Lower leg skin (tissue), 4 donors: ENCODE results near the gene GFRA4. TPM values are rescaled to one million over a fixed set of nuclear protein-coding genes. Genes with fewer than 3 reads are reported as not detected.

Experiments used
- DNase-seq, 2 donors: peaks; one replicate each; pipeline ENCODE4 v3.0.0-alpha.2; 2019; ENCODE audit warnings: low spot score in 2 of 2
- H3K4me3 ChIP-seq: fragments of 200-600 bp; sonication (generic); 2 replicates; pipeline ENCODE4 v1.5.1; 2017; ENCODE audit warnings: mild to moderate bottlenecking, low read depth; ENCODE audit not compliant: poor library complexity, severe bottlenecking
- POLR2A ChIP-seq, 2 donors: fragments of 450-650 bp; IDR thresholded peaks; one replicate each; pipeline ENCODE4 v1.6.1; 2016 to 2017; ENCODE audit warnings: antibody characterized with exemption in 2 of 2, mild to moderate bottlenecking in 1 of 2, moderate library complexity in 1 of 2
- WGBS, 2 donors: methylation state at CpG; one replicate each; pipeline ENCODE4 v1.1.5; 2018; 5-methylcytosine and 5-hydroxymethylcytosine counted together
- intact Hi-C: fragments of 100-400 bp; cut with DNase I; formaldehyde crosslinking; loops from one replicate; pipeline ENCODE4 v1.15.0; 2023; ENCODE audit warnings: low total_unique reads
- total RNA-seq, 4 donors: library from RNA; depleted of rRNA; stranded (reverse); fragments of >200 nt; gene quantifications; one replicate each; pipeline ENCODE4 v1.1.0, GENCODE V29; 2016
- TF ChIP-seq, protein P1 (sequence below), 3 donors: fragments of 450-650 bp; IDR thresholded peaks; one replicate each; pipeline ENCODE4 v1.5.1; 2016; ENCODE audit warnings: antibody characterized with exemption in 3 of 3, mild to moderate bottlenecking in 3 of 3, moderate library complexity in 2 of 3

Gene GFRA4
- total RNA-seq, 4 donors from 2014 or later = not detected

DNA sequence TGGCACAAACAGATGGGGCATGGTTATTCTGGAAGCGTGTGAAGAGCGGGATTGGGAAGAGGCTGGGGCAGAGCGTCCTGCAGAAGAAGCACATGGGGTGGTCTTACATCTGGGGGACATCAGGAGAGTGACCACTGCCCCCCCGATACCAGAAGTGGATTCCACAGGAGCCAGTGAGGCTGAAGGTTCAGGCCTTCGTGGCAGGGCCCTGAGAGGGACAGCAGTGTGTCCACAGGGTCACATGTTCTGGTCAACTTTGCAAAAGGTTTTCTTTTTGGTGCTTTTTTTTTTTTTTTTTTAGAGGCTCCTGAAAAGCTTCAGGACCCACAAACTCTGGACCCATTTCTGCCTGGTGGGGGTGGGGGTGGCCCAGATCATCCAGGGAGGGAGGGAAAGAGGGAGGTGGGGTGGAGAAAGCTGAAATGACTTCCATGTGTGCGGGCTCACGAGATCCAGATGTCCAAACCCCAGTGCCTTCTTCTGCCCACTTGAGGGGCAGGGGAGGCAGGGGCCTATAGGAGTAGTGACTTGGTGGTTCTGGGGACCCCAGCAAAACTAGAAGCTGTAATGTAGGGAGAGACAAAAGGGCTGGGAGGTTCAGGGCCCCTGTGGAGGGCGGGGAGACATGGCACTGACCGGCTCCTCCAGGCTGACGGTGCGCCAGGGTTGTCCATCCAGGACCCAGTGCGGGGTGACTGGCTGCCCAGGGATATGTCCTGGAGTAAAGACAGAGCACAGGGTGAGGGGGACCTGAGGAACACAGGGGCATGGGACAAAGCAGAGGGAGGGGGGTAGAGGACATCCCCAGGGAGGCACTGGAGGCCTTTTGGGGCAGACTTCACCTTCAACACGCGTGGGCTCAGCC lies 15.9 kb upstream of the GFRA4 start:
- intact Hi-C loops = loop anchor here (10.0 kb wide), 1 partner anchor 406 kb away; no protein-coding TSS in a partner anchor
- no peak for TF ChIP-seq POLR2A (IDR thresholded peaks at IDR 0.05)
- TF ChIP-seq, protein P1, sequence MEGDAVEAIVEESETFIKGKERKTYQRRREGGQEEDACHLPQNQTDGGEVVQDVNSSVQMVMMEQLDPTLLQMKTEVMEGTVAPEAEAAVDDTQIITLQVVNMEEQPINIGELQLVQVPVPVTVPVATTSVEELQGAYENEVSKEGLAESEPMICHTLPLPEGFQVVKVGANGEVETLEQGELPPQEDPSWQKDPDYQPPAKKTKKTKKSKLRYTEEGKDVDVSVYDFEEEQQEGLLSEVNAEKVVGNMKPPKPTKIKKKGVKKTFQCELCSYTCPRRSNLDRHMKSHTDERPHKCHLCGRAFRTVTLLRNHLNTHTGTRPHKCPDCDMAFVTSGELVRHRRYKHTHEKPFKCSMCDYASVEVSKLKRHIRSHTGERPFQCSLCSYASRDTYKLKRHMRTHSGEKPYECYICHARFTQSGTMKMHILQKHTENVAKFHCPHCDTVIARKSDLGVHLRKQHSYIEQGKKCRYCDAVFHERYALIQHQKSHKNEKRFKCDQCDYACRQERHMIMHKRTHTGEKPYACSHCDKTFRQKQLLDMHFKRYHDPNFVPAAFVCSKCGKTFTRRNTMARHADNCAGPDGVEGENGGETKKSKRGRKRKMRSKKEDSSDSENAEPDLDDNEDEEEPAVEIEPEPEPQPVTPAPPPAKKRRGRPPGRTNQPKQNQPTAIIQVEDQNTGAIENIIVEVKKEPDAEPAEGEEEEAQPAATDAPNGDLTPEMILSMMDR (IDR thresholded peaks at IDR 0.05) = no peak
- no peak overlapping the region for H3K4me3 ChIP-seq
- WGBS, 2 donors = 55 to 59% methylated on average over 14 of the region's 14 CpGs
- DNase-seq = no peak

DNA sequence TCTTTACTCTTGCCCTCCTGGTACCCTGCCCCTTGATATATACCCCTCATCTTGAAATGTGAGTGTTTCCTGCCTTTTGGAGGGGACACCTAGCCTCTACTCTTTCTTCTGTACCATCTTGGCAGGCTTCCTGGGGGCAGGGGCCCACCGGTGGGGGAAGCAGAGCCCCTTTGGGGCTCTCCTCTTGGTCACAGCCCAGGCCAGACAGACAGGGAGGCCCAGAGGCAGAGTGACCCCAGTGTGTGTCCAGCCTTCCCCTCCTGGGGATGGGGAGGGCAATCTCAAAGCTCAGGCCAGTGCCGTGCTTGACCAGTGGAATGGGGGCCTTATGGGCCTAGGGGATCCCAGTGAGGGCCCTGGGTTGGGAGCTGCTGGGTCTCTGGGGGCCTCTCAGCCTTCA lies 15.0 kb upstream of the GFRA4 start:
- 50 to 56% methylated on average over 2 of the region's 2 CpGs for WGBS, 2 donors
- DNase-seq = no peak
- no peak overlapping the region for H3K4me3 ChIP-seq
- intact Hi-C loops = loop anchor here (10.0 kb wide), 1 partner anchor 407 kb away; no protein-coding TSS in a partner anchor
- TF ChIP-seq POLR2A (IDR thresholded peaks at IDR 0.05) = no peak
- TF ChIP-seq, protein P1 (IDR thresholded peaks at IDR 0.05) = no peak

- no peak for DNase-seq
- intact Hi-C loops = loop anchor here (2.0 to 10.0 kb wide), 2 partner anchors 33 to 407 kb away; no protein-coding TSS in a partner anchor
- TF ChIP-seq, protein P1 (IDR thresholded peaks at IDR 0.05) = no peak
- TF ChIP-seq POLR2A (IDR thresholded peaks at IDR 0.05) = no peak
- H3K4me3 ChIP-seq = no peak overlapping the region
- 56 to 67% methylated on average over 8 of the region's 8 CpGs for WGBS, 2 donors
Observed at GRCh38 chr20:3677733-3678132, 14.5 kb upstream of the GFRA4 start.

DNA sequence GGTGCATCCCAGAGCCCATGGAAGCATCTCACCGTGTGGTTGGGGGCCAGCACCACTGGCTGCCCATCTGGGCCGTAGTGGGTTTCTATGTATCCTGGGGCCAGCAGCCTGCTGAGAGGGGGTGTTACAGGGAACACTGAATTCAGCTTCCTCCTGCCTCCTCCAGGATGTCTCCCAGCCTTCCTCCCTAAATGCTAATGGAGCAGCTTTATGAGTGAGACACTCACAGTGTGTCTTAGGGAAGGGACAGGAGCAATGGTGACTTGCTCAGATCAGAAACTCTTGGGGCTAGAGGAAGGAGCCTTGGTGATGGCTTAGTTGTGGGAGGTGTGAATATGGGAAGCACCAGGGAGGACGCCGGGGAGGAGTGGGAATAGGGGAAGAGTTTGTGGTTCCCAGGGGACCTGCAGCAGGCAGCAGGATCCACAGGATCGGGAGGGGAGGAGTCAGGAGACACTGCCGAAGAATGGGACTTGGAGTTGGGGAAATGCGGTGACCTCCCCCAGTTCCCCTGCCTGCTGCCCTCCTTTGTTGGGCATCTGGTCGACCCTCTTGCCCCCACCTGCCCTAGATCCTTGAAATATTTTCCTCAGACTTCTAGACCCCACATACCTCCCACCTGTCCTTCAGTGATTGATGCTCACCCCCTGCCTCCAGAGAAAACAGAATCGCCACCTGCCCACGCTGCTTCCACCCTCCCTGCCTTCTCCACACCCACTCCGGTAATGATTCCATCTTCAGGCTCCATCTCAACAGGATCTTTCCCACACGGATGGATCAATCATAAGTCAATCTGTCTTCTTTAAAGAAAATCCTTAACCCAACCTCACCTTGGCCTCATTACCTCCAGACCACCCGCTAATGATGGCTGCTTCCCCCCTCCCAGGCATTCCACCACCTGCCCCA lies 12.0 kb upstream of the GFRA4 start:
- 36 to 55% methylated on average over 13 of the region's 13 CpGs for WGBS, 2 donors
- TF ChIP-seq POLR2A (IDR thresholded peaks at IDR 0.05) = no peak
- TF ChIP-seq, protein P1 (IDR thresholded peaks at IDR 0.05) = no peak
- no peak for DNase-seq
- no peak overlapping the region for H3K4me3 ChIP-seq
- intact Hi-C loops = loop anchor here (10.0 kb wide), 1 partner anchor 410 kb away; no protein-coding TSS in a partner anchor

- intact Hi-C loops = loop anchor here (10.0 kb wide), 1 partner anchor 410 kb away; no protein-coding TSS in a partner anchor
- no peak overlapping the region for H3K4me3 ChIP-seq
- TF ChIP-seq POLR2A (IDR thresholded peaks at IDR 0.05) = no peak
- TF ChIP-seq, protein P1 (IDR thresholded peaks at IDR 0.05) = no peak
- 62 to 83% methylated on average over 10 of the region's 10 CpGs for WGBS, 2 donors
- no peak for DNase-seq
Observed at GRCh38 chr20:3674447-3674846, 11.2 kb upstream of the GFRA4 start.
